ENCODE results near the gene AUTS2.

The AUTS2 gene

DNA sequence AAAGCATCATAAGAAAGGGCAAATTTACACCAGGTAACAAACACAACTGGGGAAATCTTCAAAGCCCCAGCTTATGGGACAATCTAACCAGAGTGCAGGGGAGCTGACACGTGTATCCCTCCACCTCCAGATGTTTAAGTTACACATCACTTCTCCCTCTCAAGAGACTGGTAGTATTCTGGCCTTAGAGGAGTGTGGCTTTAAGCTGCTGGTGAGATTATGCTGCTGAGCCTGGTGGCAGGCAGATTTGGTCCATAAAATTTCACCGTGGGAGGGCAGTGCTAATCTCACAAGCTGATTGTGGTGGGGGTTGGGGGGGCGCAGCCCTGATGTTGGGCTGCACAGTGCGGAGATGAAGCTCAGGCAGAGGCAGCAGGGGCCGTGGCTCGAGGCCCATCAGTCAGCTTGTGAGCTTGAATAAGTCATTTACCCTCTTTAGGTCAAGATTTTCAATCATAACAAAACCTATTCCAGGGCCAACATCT is 1102.7 kb downstream of the AUTS2 start:
- TF ChIP-seq, protein P1, sequence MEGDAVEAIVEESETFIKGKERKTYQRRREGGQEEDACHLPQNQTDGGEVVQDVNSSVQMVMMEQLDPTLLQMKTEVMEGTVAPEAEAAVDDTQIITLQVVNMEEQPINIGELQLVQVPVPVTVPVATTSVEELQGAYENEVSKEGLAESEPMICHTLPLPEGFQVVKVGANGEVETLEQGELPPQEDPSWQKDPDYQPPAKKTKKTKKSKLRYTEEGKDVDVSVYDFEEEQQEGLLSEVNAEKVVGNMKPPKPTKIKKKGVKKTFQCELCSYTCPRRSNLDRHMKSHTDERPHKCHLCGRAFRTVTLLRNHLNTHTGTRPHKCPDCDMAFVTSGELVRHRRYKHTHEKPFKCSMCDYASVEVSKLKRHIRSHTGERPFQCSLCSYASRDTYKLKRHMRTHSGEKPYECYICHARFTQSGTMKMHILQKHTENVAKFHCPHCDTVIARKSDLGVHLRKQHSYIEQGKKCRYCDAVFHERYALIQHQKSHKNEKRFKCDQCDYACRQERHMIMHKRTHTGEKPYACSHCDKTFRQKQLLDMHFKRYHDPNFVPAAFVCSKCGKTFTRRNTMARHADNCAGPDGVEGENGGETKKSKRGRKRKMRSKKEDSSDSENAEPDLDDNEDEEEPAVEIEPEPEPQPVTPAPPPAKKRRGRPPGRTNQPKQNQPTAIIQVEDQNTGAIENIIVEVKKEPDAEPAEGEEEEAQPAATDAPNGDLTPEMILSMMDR (conservative IDR thresholded peaks at IDR 0.05; ENCODE audit: low read length), result no peak
- no peak overlapping the region for H3K4me3 ChIP-seq (ENCODE audit: low read length)
- no peak for DNase-seq (ENCODE audit: low read depth)

- no peak overlapping the region for H3K4me3 ChIP-seq (ENCODE audit: low read length)
- DNase-seq (ENCODE audit: low read depth), result no peak
Observed at GRCh38 chr7:70701477-70701876, 1103.2 kb downstream of the AUTS2 start.

GRCh38 chr7:70701991-70702390 is 1103.7 kb downstream of the AUTS2 start:
- DNase-seq (ENCODE audit: low read depth), result no peak
- no peak overlapping the region for H3K4me3 ChIP-seq (ENCODE audit: low read length)
- TF ChIP-seq, protein P1 (conservative IDR thresholded peaks at IDR 0.05; ENCODE audit: low read length), result no peak

More at GRCh38 chr7:70701477-70701876, 1103.2 kb downstream of the AUTS2 start:
- TF ChIP-seq, protein P1 (conservative IDR thresholded peaks at IDR 0.05; ENCODE audit: low read length), result no peak

DNA sequence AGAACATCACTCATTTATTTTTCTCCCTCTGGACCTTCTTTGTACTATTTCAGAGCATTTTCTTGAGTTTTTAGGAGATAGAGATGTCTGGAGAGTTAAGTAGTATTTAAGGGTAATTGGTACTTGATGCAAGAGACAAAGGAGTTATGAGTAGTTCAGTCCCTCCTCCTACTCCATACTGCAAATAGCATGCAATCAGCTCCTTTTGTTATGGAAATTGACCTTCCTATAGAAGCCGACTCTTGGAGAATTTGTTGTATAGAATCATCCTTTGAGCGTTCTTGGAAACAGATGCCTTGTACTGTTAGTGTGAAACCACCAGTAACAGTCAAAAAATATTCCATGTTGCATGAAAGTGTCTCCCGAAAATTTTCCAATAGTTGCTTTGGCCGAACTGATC is 1105.5 kb downstream of the AUTS2 start:
- DNase-seq (ENCODE audit: low read depth), result no peak
- TF ChIP-seq, protein P1 (conservative IDR thresholded peaks at IDR 0.05; ENCODE audit: low read length), result no peak
- no peak overlapping the region for H3K4me3 ChIP-seq (ENCODE audit: low read length)

GRCh38 chr7:70704831-70705346 is 1106.6 kb downstream of the AUTS2 start:
- TF ChIP-seq, protein P1 (conservative IDR thresholded peaks at IDR 0.05; ENCODE audit: low read length), result no peak
- DNase-seq (ENCODE audit: low read depth), result no peak
- H3K4me3 ChIP-seq (ENCODE audit: low read length), result no peak overlapping the region

DNA sequence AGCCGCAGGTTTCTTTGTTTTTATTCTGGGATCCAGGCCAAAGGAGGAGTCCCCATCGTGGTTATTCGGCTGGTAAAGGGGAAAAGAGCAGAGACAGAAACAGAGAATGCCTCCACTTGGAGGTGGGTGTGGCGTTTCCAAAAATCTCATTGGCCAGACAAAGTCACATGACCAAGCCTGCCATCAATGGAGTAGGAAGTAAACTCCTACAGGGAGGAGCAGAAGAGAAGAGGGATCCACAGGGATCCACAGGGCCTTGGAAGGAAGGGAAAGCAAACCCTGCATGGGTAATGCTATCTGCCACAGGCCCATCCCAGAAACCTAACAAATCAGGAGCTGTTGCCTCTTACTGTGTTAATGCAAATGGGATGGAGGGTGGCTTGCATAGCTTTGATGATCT is 1107.9 kb downstream of the AUTS2 start:
- no peak for DNase-seq (ENCODE audit: low read depth)

DNA sequence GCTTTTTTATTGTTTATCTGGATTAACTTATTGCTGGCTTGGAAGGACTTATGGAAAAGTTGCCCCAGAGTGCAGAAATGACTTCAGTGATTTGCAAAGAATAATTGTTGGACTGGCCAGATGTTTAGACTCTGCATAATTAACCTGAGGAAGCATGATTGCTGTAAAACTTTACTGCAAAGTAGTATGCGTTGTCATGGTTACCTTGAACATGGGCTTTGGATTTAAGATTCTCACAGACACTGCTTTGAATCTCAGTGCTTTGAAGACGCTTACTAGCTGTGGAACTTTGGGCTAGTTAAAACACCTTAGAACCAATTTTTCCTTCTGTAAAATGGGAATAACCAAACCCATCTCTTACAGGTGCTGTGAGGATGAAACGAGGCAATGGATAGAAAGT is 1108.4 kb downstream of the AUTS2 start:
- H3K4me3 ChIP-seq (ENCODE audit: low read length), result no peak overlapping the region
- DNase-seq (ENCODE audit: low read depth), result no peak
- TF ChIP-seq, protein P1 (conservative IDR thresholded peaks at IDR 0.05; ENCODE audit: low read length), result no peak

More for the DNA sequence above, 1107.9 kb downstream of the AUTS2 start:
- no peak overlapping the region for H3K4me3 ChIP-seq (ENCODE audit: low read length)
- TF ChIP-seq, protein P1 (conservative IDR thresholded peaks at IDR 0.05; ENCODE audit: low read length), result no peak

All from AG10803 (cell line).